GM19099 (cell line): ENCODE measurements around the gene CD7.

ENCODE experiments used
- POLR2A ChIP-seq: IDR thresholded peaks from 3 replicates; pipeline ENCODE4 v1.6.1; 2011; ENCODE audit warnings: low read depth; ENCODE audit not compliant: insufficient read length; ENCODE audit errors: extremely low read depth

The CD7 gene

GRCh38 chr17:82317394-82318168 lies at the start of gene CD7:
TSS of gene CD7 (minus strand) at chr17:82317608. CDS start at chr17:82317495, 113 bp downstream.
- TF ChIP-seq POLR2A = no peak

GRCh38 chr17:82366749-82367148 lies 49.3 kb upstream of the CD7 start:
- TF ChIP-seq POLR2A = no peak

- TF ChIP-seq POLR2A = no peak
Measured at GRCh38 chr17:82365606-82366295, 48.3 kb upstream of the CD7 start.

- no peak for TF ChIP-seq POLR2A
Measured at GRCh38 chr17:82361885-82362633, 44.7 kb upstream of the CD7 start.

- peak; percentile 25 for TF ChIP-seq POLR2A
Measured at GRCh38 chr17:82358465-82359350, 41.3 kb upstream of the CD7 start, which contains the start of gene TEX19. TSS of gene TEX19 (plus strand) at chr17:82359247. CDS start at chr17:82362151, 2,904 bp downstream.

- TF ChIP-seq POLR2A = no peak
Measured at GRCh38 chr17:82357394-82357793, 40.0 kb upstream of the CD7 start.

- no peak for TF ChIP-seq POLR2A
Measured at GRCh38 chr17:82356845-82357355, 39.5 kb upstream of the CD7 start.

GRCh38 chr17:82355770-82356427 lies 38.5 kb upstream of the CD7 start:
- no peak for TF ChIP-seq POLR2A

- no peak for TF ChIP-seq POLR2A
Measured at GRCh38 chr17:82354804-82355308, 37.4 kb upstream of the CD7 start.

GRCh38 chr17:82353484-82353883 lies 36.1 kb upstream of the CD7 start:
- no peak for TF ChIP-seq POLR2A

- no peak for TF ChIP-seq POLR2A
Measured at GRCh38 chr17:82351713-82352488, 34.5 kb upstream of the CD7 start.

- TF ChIP-seq POLR2A = no peak
Measured at GRCh38 chr17:82351254-82351712, 33.9 kb upstream of the CD7 start.
